CD4-positive, alpha-beta T cell treated with Interferon gamma for 1 hour (primary cell): ENCODE results near the gene MRM2.

Source experiments
- DNase-seq: peaks from one replicate; pipeline ENCODE4 v3.0.0-alpha.2; 2020

MRM2 gene

DNA sequence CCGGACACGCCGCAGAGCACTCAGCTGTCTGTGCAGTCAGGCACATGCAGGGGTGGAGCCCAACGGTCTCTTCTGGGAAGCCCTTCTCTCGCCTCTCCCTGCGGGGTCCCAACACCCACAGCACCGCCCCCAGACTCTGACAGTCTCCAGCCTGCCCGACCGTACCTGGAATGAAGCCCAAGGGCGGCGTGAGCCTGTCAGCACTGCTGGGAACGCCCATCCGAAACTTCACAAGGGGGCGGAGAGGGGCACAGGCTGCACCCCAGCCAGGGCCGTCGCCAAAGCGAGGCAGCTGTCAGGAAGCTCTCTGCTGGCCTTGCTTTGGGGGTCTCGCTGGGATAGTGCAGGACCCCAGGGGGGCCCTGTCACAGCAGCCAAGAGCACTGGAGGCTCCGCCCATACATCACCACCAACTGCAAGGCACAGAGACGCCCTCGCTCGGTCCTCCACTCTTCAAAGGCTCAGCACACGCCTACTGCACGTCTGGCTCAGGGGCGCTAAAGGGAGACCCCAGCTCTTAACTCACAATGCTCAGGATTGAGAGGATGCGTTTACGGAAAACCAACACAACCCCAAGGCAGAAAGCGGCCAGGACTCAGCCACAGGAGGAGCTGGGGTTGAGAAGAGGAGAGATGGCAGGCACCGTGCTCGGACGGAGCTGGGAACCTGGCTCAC lies 40.2 kb downstream of the MRM2 start:
- no peak for DNase-seq

DNA sequence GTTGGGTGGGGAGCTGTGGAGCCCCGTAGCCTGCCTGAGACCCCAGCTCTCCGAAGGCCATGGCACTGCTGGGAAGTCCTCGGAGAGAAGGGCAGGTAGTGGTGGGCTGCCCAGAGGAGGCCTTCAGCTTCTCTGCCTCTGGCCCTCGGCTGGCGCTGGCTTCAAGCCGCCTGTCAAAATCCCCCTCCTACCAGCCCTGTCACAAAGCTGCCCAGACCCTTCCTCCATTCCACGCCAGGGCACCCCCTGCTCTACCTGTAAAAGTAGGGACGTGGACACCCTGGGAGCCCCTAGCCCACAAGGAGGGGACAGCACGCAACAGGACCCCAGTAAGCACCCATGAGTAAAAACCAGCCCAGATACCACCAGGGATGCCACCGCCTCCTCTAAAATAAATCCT lies 40.9 kb downstream of the MRM2 start:
- DNase-seq: no peak

DNA sequence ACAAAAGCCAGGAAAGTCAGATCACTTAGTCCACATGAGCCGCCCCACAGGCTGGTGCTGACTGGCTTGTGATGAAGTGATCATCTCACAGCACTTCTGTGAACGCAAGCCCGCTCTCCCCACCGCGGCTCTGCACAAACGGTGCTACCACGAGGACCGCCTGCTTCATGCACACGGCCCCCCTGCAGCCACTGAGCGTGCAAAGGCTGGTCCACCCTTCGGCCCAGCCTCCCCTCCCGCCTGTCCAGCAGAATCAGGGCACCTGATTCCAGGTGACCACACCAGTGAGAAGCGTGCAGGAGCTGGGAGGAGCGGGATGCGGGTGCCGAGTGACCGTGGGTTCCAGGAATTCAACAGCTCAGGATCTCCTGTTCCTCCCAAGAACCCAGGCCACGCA lies 41.4 kb downstream of the MRM2 start:
- DNase-seq: no peak

DNA sequence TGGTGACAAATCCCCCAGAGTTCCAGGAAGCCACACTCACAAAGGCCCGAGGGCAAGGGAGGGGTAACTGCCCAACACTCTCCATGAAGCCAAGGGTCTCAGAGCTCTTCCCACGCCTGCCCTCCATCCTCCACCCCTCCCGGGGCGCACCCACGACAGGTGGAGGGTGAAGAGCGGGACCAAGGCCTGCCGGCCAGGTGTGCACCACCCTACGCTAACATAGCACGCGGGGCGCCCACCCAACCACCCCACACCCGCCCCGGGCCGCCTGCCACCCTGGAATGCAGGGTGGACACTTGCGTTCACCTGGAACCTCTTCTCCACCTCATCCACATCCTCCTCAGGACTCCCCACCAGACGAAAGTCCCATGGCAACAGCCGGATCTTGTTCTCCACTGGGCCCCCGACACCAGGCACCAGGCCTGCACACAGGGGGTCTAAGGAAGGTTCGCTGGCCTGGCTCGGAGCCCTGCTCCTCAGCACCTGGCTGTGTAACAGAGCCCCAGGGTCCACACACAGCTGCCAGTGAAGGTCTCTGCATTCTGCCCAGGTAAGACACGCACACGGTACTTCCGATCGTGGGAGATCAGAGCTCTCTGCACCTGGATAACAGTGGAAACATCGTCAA lies 41.9 kb downstream of the MRM2 start:
- no peak for DNase-seq

GRCh38 chr7:2199528-2199927 lies 42.5 kb downstream of the MRM2 start:
- DNase-seq: no peak

DNA sequence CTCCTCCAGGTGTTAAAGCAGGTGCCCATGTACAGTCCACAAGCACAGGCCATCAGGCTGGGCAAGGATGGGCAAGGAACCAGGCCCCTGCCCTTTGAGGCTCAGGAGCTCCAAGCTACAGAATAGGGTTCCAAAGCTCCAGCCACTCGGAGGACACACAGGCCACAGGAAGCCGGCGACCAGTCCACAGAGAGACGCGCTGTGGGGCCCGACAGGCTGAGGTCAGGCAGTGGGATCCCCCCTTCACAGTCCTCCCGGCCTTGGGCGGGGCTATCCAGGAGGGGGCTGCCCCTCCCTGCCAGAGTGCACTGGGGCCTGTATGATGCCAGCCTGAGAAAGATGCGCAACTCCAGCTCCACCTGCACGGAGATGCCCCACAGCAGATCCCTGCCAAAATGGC lies 43.2 kb downstream of the MRM2 start:
- no peak for DNase-seq

GRCh38 chr7:2198206-2198605 lies 43.8 kb downstream of the MRM2 start:
- DNase-seq: no peak

DNA sequence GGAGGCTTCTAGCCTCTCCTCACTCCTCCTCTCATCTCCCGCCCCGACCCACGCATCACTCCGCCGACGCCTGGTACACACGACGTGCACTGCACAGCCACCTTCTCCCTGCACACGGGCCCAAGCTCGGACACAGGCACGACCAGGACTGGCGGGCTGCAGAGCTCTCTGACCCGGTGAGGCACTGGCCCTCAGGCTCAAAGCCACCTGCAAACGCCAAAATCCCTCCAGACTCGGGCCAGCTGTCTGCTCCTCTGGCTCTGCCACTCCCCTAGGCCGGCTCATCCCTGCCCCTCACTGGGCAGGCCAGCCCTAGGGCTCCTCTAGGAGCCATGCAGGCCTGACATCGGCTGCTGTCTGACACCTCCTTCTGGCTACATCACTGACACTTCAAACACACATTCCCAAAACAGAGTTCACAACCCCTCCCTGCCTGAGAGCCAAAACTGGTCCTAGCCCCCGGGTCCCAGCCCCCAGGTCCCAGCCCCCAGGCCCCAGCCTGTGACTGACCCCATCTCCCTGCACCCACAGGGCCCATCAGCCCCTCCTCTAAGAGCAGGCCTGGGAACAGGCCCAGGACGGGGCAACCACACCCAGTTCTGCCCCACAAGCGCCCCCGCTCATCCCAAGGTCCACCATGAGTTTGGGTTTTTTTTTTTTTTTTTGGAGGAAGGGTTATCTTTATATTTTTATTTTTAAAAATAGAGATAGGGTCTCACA lies 44.4 kb downstream of the MRM2 start:
- no peak for DNase-seq

DNA sequence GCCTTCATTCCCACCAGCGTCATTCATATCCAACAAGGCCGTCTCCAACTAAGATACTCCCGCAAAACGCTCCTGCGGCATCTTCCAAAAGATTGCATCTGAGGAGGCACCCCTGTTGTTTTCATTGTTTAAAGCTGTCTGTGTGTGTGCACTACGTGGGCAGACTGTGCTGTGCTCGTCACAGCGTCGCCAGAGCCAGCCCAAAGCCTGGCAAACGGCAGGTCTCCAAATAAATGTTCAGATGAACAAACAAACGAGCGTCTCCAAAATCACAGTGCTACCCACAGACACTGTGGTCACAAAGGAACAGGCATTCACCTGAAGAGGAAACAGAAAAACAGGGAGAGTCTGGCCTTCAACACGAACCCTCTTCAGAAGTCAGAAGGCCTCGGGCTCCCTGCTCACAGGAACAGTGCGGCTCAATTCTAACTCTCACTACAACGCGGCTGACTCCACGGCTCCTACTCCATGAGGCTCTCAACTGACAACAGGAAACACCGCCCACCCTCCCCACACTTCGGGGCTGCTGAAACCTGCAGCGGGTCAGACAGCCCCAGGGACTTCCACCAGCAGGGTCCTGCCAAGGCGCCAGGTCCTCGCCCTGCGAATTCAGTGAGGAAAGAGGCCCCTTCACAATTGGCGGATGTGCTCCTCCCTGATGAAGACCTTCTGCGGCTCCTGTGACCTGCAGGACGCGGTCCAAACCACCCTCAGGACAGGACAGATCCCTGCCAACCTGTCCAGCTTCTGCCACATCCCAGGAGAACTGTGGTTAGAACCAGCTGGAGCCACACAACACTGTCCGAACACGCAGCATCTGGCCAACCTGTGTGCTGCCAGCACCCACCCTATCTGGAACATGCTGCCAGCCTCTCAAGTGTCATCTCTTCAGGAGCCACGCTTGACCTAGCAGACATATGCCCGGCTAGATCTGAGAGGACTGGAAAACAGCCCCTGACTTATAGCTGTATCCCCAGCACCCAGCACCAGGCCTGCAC lies 45.3 kb downstream of the MRM2 start:
- DNase-seq: no peak

GRCh38 chr7:2195400-2196246 lies 46.4 kb downstream of the MRM2 start:
- no peak for DNase-seq

GRCh38 chr7:2193575-2194305 lies 48.3 kb downstream of the MRM2 start:
- no peak for DNase-seq

GRCh38 chr7:2192831-2193534 lies 49.0 kb downstream of the MRM2 start:
- DNase-seq: no peak

DNA sequence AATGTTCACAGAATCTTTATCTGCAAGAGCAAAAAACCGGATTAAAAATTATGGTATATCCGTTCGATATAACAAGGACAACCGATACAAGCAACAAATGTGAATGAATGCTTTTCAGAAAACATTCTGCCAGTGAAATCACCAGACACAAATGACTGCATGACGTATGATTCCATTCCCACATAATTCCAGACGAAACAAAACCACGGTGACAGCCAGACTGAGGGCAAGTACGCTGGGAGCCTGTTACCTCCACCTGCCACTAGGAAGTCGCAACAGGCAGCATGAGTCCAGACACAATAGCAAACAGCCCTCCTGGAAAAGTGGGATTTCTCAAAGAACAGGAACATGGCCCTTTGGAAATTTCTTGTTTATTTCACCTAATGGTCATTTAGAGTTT lies 51.0 kb downstream of the MRM2 start:
- DNase-seq: no peak

DNA sequence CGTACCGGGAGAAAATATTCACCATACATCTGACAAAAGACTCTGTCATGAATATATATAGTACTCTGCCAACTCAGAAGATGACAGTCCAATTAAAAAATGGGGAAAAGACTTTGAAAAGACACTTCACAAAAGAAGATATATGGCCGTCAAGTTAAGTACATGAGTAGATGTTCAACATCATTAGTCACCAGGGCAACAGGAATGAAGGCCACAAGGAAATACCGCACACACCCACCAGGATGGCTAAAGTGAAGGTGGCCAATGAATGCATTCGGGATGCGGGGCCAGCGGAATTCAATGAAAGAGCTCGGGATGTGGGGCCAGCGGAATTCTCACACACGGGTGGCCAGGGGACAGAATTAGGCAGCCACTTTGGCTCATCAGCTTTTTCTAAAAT lies 51.5 kb downstream of the MRM2 start:
- no peak for DNase-seq

- DNase-seq: no peak
These were observed 55.8 kb downstream of the MRM2 start for GRCh38 chr7:2186166-2186565.

- no peak for DNase-seq
These were observed 56.3 kb downstream of the MRM2 start for GRCh38 chr7:2185715-2186114.
